HCT116 (cell line): ENCODE data around the gene PLB1.

ENCODE experiments used
- CEBPB ChIP-seq: IDR thresholded peaks from 2 replicates; pipeline ENCODE4 v1.6.1; 2012; ENCODE audit warnings: low read depth
- CTCF ChIP-seq, 3 experiments: fragments of 200-600 bp in 1 of 3; sonication (generic) in 1 of 3; IDR thresholded peaks in 2 of 3; conservative IDR thresholded peaks in 1 of 3; 2 replicates each; pipeline ENCODE4 v1.5.1; 2012 to 2017; ENCODE audit warnings: low read depth in 2 of 3, low read length in 2 of 3, antibody characterized with exemption in 1 of 3, borderline replicate concordance in 1 of 3, control low read depth in 1 of 3, mild to moderate bottlenecking in 1 of 3, mixed read lengths in 1 of 3, mixed run types in 1 of 3, moderate library complexity in 1 of 3; ENCODE audit not compliant: insufficient read depth in 1 of 3
- EZH2 ChIP-seq: fragments of 200-600 bp; sonication (generic); IDR thresholded peaks from 2 replicates; pipeline ENCODE4 v1.6.1; 2017; ENCODE audit warnings: antibody characterized with exemption, mixed run types
- EZH2phosphoT487 ChIP-seq: fragments of 200-600 bp; IDR thresholded peaks from 2 replicates; pipeline ENCODE4 v1.6.1; 2018; ENCODE audit warnings: antibody characterized with exemption, borderline replicate concordance
- MAX ChIP-seq: IDR thresholded peaks from 2 replicates; pipeline ENCODE4 v1.6.1; 2012
- POLR2A ChIP-seq: IDR thresholded peaks from 2 replicates; pipeline ENCODE4 v1.7.0; 2011; ENCODE audit warnings: borderline replicate concordance; ENCODE audit not compliant: insufficient read depth, insufficient read length; ENCODE audit errors: extremely low read depth
- POLR2AphosphoS5 ChIP-seq: IDR thresholded peaks from 2 replicates; pipeline ENCODE4 v1.6.1; 2011; ENCODE audit warnings: mild to moderate bottlenecking, low read depth, low read length, moderate library complexity
- SRF ChIP-seq: IDR thresholded peaks from 2 replicates; pipeline ENCODE4 v1.6.1; 2012; ENCODE audit warnings: low read depth
- YY1 ChIP-seq: IDR thresholded peaks from 2 replicates; pipeline ENCODE4 v1.6.1; 2011; ENCODE audit warnings: low read length, low read depth, moderate library complexity, mild to moderate bottlenecking; ENCODE audit not compliant: insufficient replicate concordance; ENCODE audit errors: extremely low read depth
- ZBTB33 ChIP-seq: IDR thresholded peaks from 2 replicates; pipeline ENCODE4 v1.6.1; 2011; ENCODE audit warnings: mild to moderate bottlenecking, low read length, moderate library complexity; ENCODE audit not compliant: insufficient replicate concordance; ENCODE audit errors: extremely low read depth
- ZNF274 ChIP-seq: fragments of 200-500 bp; sonication (Bioruptor generic); IDR thresholded peaks from 2 replicates; pipeline ENCODE4 v1.6.1; 2014; ENCODE audit warnings: mild to moderate bottlenecking, low read depth, low read length, inconsistent platforms

GRCh38 chr2:28648671-28649395 lies 153.0 kb downstream of the PLB1 start:
- no peak for TF ChIP-seq CTCF (IDR thresholded peaks at IDR 0.05 in 2 of 3, conservative IDR thresholded peaks at IDR 0.05 in 1 of 3; ENCODE audit: borderline replicate concordance in 1 of 3, insufficient read depth in 1 of 3, low read depth in 2 of 3, low read length in 2 of 3)
- no peak for TF ChIP-seq POLR2A
- TF ChIP-seq EZH2phosphoT487 = no peak
- no peak for TF ChIP-seq CEBPB
- TF ChIP-seq POLR2AphosphoS5 = no peak
- no peak for TF ChIP-seq YY1
- TF ChIP-seq SRF = no peak
- TF ChIP-seq ZNF274 = no peak
- no peak for TF ChIP-seq EZH2
- TF ChIP-seq ZBTB33 = no peak
- TF ChIP-seq MAX = no peak
